NCI-H82 treated with DMSO at 0.1 percent for 48 hours (cell line): Measurements from ENCODE around the gene KRT20.
A peak's percentile ranks its signal among the peaks of the same experiment; 100 is the strongest.
"Not testable (repeated sequence)": the region's sequence is repeated elsewhere in the genome, so short reads cannot be mapped to it uniquely, and the experiment has no call there.

Source experiments
- DNase-seq: peaks from one replicate; lab custom pipeline; 2025; ENCODE audit not compliant: unreplicated experiment; lab: John Stamatoyannopoulos, UW

KRT20 gene

GRCh38 chr17:40884708-40885512 is at the start of gene KRT20:
TSS of gene KRT20 (minus strand) at chr17:40885242. CDS start at chr17:40885185, 57 bp downstream.
- DNase-seq, result no peak

GRCh38 chr17:40932608-40933007 is 47.6 kb upstream of the KRT20 start:
- DNase-seq, result no peak

- no peak for DNase-seq
These were observed 46.3 kb upstream of the KRT20 start for GRCh38 chr17:40931311-40931710.

GRCh38 chr17:40926341-40926740 is 41.3 kb upstream of the KRT20 start:
- DNase-seq, result no peak

GRCh38 chr17:40922239-40922638 is 37.2 kb upstream of the KRT20 start:
- DNase-seq, result no peak

- no peak for DNase-seq
These were observed 36.0 kb upstream of the KRT20 start for GRCh38 chr17:40921026-40921425.

- not testable (repeated sequence) for DNase-seq
These were observed 32.1 kb upstream of the KRT20 start for GRCh38 chr17:40917116-40917515.

GRCh38 chr17:40916366-40916765 is 31.3 kb upstream of the KRT20 start:
- no peak for DNase-seq

GRCh38 chr17:40915721-40916256 is 30.7 kb upstream of the KRT20 start:
- no peak for DNase-seq

GRCh38 chr17:40915199-40915661 is 30.2 kb upstream of the KRT20 start:
- no peak for DNase-seq

GRCh38 chr17:40914075-40914855 is 29.2 kb upstream of the KRT20 start:
- no peak for DNase-seq

- DNase-seq, result no peak
These were observed 27.6 kb upstream of the KRT20 start for GRCh38 chr17:40912486-40913210.

GRCh38 chr17:40910441-40910841 is 25.4 kb upstream of the KRT20 start:
- DNase-seq, result no peak

- no peak for DNase-seq
These were observed 24.7 kb upstream of the KRT20 start for GRCh38 chr17:40909755-40910154.

GRCh38 chr17:40909351-40909750 is 24.3 kb upstream of the KRT20 start:
- peak; percentile 8 for DNase-seq

GRCh38 chr17:40906613-40907012 is 21.6 kb upstream of the KRT20 start:
- no peak for DNase-seq

- no peak for DNase-seq
These were observed 20.3 kb upstream of the KRT20 start for GRCh38 chr17:40905370-40905769.

- DNase-seq, result no peak
These were observed 18.2 kb upstream of the KRT20 start for GRCh38 chr17:40903129-40903847.

- DNase-seq, result no peak
These were observed 17.5 kb upstream of the KRT20 start for GRCh38 chr17:40902498-40902897.

GRCh38 chr17:40901981-40902474 is 17.0 kb upstream of the KRT20 start:
- DNase-seq, result no peak
